Fibroblast of lung (primary cell): ENCODE data around the gene TPH1. TPM values are rescaled to one million over a fixed set of nuclear protein-coding genes. Genes with fewer than 3 reads are reported as not detected.

Experiments used
- DNase-seq, 2 donors: peaks; one replicate each; pipeline versions ENCODE4 v3.0.0 to v3.0.0-alpha.2; 2010; ENCODE audit warnings: low read depth in 2 of 2
- H2AFZ ChIP-seq: 2 replicates; pipeline ENCODE4 v1.5.1; 2012; ENCODE audit warnings: low read length, control low read depth, inconsistent platforms
- H3K27ac ChIP-seq: 2 replicates; pipeline ENCODE4 v1.5.1; 2011; ENCODE audit warnings: low read length, control low read depth; ENCODE audit not compliant: insufficient read depth
- H3K27me3 ChIP-seq: 2 replicates; pipeline ENCODE4 v1.5.1; 2011; ENCODE audit warnings: mild to moderate bottlenecking, low read length; ENCODE audit not compliant: control insufficient read depth, insufficient read depth
- H3K36me3 ChIP-seq: 2 replicates; pipeline ENCODE4 v1.5.1; 2011; ENCODE audit warnings: low read length; ENCODE audit not compliant: control insufficient read depth, insufficient read depth
- H3K4me1 ChIP-seq: 2 replicates; pipeline ENCODE4 v1.5.1; 2011; ENCODE audit warnings: low read length; ENCODE audit not compliant: control insufficient read depth, insufficient read depth; ENCODE audit errors: extremely low read depth
- H3K4me2 ChIP-seq: 2 replicates; pipeline ENCODE4 v1.5.1; 2011; ENCODE audit warnings: low read length, control low read depth; ENCODE audit not compliant: insufficient read depth; ENCODE audit errors: extremely low read depth
- H3K4me3 ChIP-seq, 4 experiments: fragments of 200-600 bp in 1 of 4; sonication (generic) in 1 of 4; replicated peaks in 1 of 4; 2 replicates each; pipeline ENCODE4 v1.5.1; 2011 to 2016; ENCODE audit warnings: low read length in 4 of 4, low read depth in 3 of 4, mild to moderate bottlenecking in 3 of 4, control low read depth in 2 of 4, inconsistent platforms in 1 of 4, mixed read lengths in 1 of 4; ENCODE audit not compliant: insufficient read depth in 1 of 4; ENCODE audit errors: control extremely low read depth in 1 of 4
- H3K79me2 ChIP-seq: 2 replicates; pipeline ENCODE4 v1.5.1; 2012; ENCODE audit warnings: mild to moderate bottlenecking, low read length, inconsistent platforms; ENCODE audit not compliant: control insufficient read depth, insufficient read depth
- H3K9ac ChIP-seq: 2 replicates; pipeline ENCODE4 v1.5.1; 2011; ENCODE audit warnings: mild to moderate bottlenecking, low read length, control low read depth; ENCODE audit not compliant: insufficient read depth
- H3K9me3 ChIP-seq: 2 replicates; pipeline ENCODE4 v1.5.1; 2012; ENCODE audit warnings: low read depth, low read length; ENCODE audit not compliant: control insufficient read depth, insufficient read depth
- H4K20me1 ChIP-seq: 2 replicates; pipeline ENCODE4 v1.5.1; 2011; ENCODE audit warnings: low read length; ENCODE audit not compliant: control insufficient read depth, insufficient read depth; ENCODE audit errors: extremely low read depth
- CTCF ChIP-seq, 2 donors: IDR thresholded peaks in 1 of 2; conservative IDR thresholded peaks in 1 of 2; 1 replicate in 1 of 2; 2 replicates in 1 of 2; pipeline ENCODE4 v1.5.1; 2011 to 2012; ENCODE audit warnings: low read length in 2 of 2, control low read depth in 1 of 2, inconsistent platforms in 1 of 2, low read depth in 1 of 2, mild to moderate bottlenecking in 1 of 2
- EZH2 ChIP-seq: IDR thresholded peaks from 2 replicates; pipeline ENCODE4 v1.5.1; 2012; ENCODE audit warnings: low read length, control low read depth, mild to moderate bottlenecking; ENCODE audit errors: missing control alignments
- polyA plus RNA-seq, 2 donors: library from polyadenylated mRNA; depleted of rRNA in 1 of 2; stranded (reverse) in 1 of 2; unstranded in 1 of 2; fragments of >200 nt; gene quantifications; 2 replicates each; pipeline ENCODE4 v1.2.1, GENCODE V29; 2011 to 2012; ENCODE audit warnings: missing spikeins in 1 of 2
- total RNA-seq: library from RNA; depleted of rRNA; stranded (reverse); fragments of >200 nt; gene quantifications from 2 replicates; pipeline ENCODE4 v1.2.1, GENCODE V29; 2014

The TPH1 gene
- total and polyA plus RNA-seq, 2 donors (not counting 1 experiment from before 2014, with no cell fraction given), result under 0.01 to 0.16 TPM

GRCh38 chr11:18088966-18089365 lies 42.9 kb upstream of the TPH1 start:
- Histone ChIP-seq H3K27me3 (no peaks in the 10 kb centered on the region), H3K9me3 (no peaks in the 10 kb centered on the region), H2AFZ (no peak overlapping the region), H3K4me1 (no peaks in the 10 kb centered on the region), H3K27ac (no peak overlapping the region), H3K4me3 (no peak overlapping the region), H3K9ac (no peak overlapping the region), H3K36me3 (peaks cover 2% of the 10 kb centered on the region), H3K4me2 (no peak overlapping the region), H3K79me2 (no peaks in the 10 kb centered on the region), H4K20me1 (no peaks in the 10 kb centered on the region)
- DNase-seq, result no peak
- TF ChIP-seq CTCF (conservative IDR thresholded peaks at IDR 0.05 in 1 of 2, IDR thresholded peaks at IDR 0.05 in 1 of 2; ENCODE audit: low read depth in 1 of 2, low read length in 2 of 2) (no peak), EZH2 (no peak)

GRCh38 chr11:18088366-18088765 lies 42.3 kb upstream of the TPH1 start:
- Histone ChIP-seq H3K4me3 (no peak overlapping the region), H3K27me3 (no peaks in the 10 kb centered on the region), H3K27ac (no peak overlapping the region), H3K36me3 (peaks cover 2% of the 10 kb centered on the region), H3K79me2 (no peaks in the 10 kb centered on the region), H3K9me3 (no peaks in the 10 kb centered on the region), H2AFZ (no peak overlapping the region), H3K4me2 (no peak overlapping the region), H4K20me1 (no peaks in the 10 kb centered on the region), H3K4me1 (no peaks in the 10 kb centered on the region), H3K9ac (no peak overlapping the region)
- DNase-seq, result peak in 1 of 2 donors; percentile 39
- no peak for TF ChIP-seq CTCF (conservative IDR thresholded peaks at IDR 0.05 in 1 of 2, IDR thresholded peaks at IDR 0.05 in 1 of 2; ENCODE audit: low read depth in 1 of 2, low read length in 2 of 2)

GRCh38 chr11:18081551-18081950 lies 35.5 kb upstream of the TPH1 start:
- no peak for DNase-seq
- H3K36me3 ChIP-seq, result no peaks in the 10 kb centered on the region

More at GRCh38 chr11:18081551-18081950, 35.5 kb upstream of the TPH1 start:
- H3K9me3 ChIP-seq, result no peaks in the 10 kb centered on the region
- TF ChIP-seq EZH2 (no peak), CTCF (conservative IDR thresholded peaks at IDR 0.05 in 1 of 2, IDR thresholded peaks at IDR 0.05 in 1 of 2; ENCODE audit: low read depth in 1 of 2, low read length in 2 of 2) (no peak)
- no peak overlapping the region for H3K9ac ChIP-seq
- H3K4me1 ChIP-seq, result no peaks in the 10 kb centered on the region
- H3K4me2 ChIP-seq, result no peak overlapping the region
- H3K27me3 ChIP-seq, result no peaks in the 10 kb centered on the region
- no peaks in the 10 kb centered on the region for H3K79me2 ChIP-seq
- H3K27ac ChIP-seq, result no peak overlapping the region
- H4K20me1 ChIP-seq, result no peaks in the 10 kb centered on the region
- H3K4me3 ChIP-seq, result no peak overlapping the region
- no peak overlapping the region for H2AFZ ChIP-seq
